Fibroblast of pulmonary artery (primary cell): ENCODE data around the gene EPHA4.

Experiments
- DNase-seq: peaks from one replicate; pipeline ENCODE4 v3.0.0-alpha.2; 2010; ENCODE audit warnings: low read depth
- H3K4me3 ChIP-seq: replicated peaks from 2 replicates; pipeline ENCODE4 v1.5.1; 2011; ENCODE audit warnings: low read depth, mild to moderate bottlenecking, control low read depth, low read length, moderate library complexity
- CTCF ChIP-seq: IDR thresholded peaks from 2 replicates; pipeline ENCODE4 v1.5.1; 2011; ENCODE audit warnings: mild to moderate bottlenecking, control low read depth, low read length, inconsistent platforms; ENCODE audit errors: missing control alignments

EPHA4 gene

GRCh38 chr2:221490506-221491060 lies 81.5 kb downstream of the EPHA4 start:
- H3K4me3 ChIP-seq: no peak overlapping the region
- DNase-seq: no peak
- TF ChIP-seq CTCF: no peak

GRCh38 chr2:221488136-221488807 lies 83.8 kb downstream of the EPHA4 start:
- no peak for DNase-seq
- no peak overlapping the region for H3K4me3 ChIP-seq
- TF ChIP-seq CTCF: no peak

GRCh38 chr2:221486106-221486505 lies 86.0 kb downstream of the EPHA4 start:
- no peak overlapping the region for H3K4me3 ChIP-seq
- no peak for DNase-seq
- no peak for TF ChIP-seq CTCF

GRCh38 chr2:221485503-221485870 lies 86.6 kb downstream of the EPHA4 start:
- no peak for TF ChIP-seq CTCF
- H3K4me3 ChIP-seq: no peak overlapping the region
- DNase-seq: no peak

- H3K4me3 ChIP-seq: no peak overlapping the region
- TF ChIP-seq CTCF: no peak
- no peak for DNase-seq
These were observed 87.2 kb downstream of the EPHA4 start for GRCh38 chr2:221484761-221485502.

- no peak overlapping the region for H3K4me3 ChIP-seq
These were observed 89.2 kb downstream of the EPHA4 start for GRCh38 chr2:221482666-221483455.

More at GRCh38 chr2:221482666-221483455, 89.2 kb downstream of the EPHA4 start:
- no peak for TF ChIP-seq CTCF
- no peak for DNase-seq
